Activated CD8-positive, alpha-beta T cell treated with anti-CD3 and anti-CD28 coated beads for 36 hours (primary cell): ENCODE data around the gene DHTKD1. TPM values are rescaled to one million over a fixed set of nuclear protein-coding genes. Genes with fewer than 3 reads are reported as not detected.

ENCODE experiments used
- ATAC-seq: fragments of 200-7000 bp; cut with Tn5 transposase; one replicate; pipeline ENCODE4 v1.10.0; 2021; ENCODE audit warnings: mild to moderate bottlenecking, moderate library complexity
- CTCF ChIA-PET: fragments of 350-600 bp; sonication (Branson Sonifier 250); formaldehyde crosslinking; loops from one replicate; lab custom pipeline; 2021; ENCODE audit warnings: antibody characterized with exemption; lab: Charles Lee
- POLR2A ChIA-PET: fragments of 350-600 bp; sonication (Branson Sonifier 250); formaldehyde crosslinking; loops from one replicate; lab custom pipeline; 2021; ENCODE audit warnings: antibody characterized with exemption; lab: Charles Lee
- DNase-seq: peaks from one replicate; pipeline ENCODE4 v3.0.0-alpha.2; 2020
- H3K27ac Mint-ChIP-seq: one replicate; pipeline ENCODE4 v1.8.0; 2021; ENCODE audit warnings: mild to moderate bottlenecking, mixed read lengths
- H3K27me3 Mint-ChIP-seq: one replicate; pipeline ENCODE4 v1.8.0; 2021; ENCODE audit warnings: mixed read lengths
- H3K36me3 Mint-ChIP-seq: one replicate; pipeline ENCODE4 v1.8.0; 2021; ENCODE audit warnings: low read depth, mixed read lengths
- H3K4me1 Mint-ChIP-seq: one replicate; pipeline ENCODE4 v1.8.0; 2021; ENCODE audit warnings: low read depth, mixed read lengths
- H3K4me3 Mint-ChIP-seq: one replicate; pipeline ENCODE4 v1.8.0; 2021; ENCODE audit warnings: mild to moderate bottlenecking, moderate library complexity, mixed read lengths
- H3K9me3 Mint-ChIP-seq: one replicate; pipeline ENCODE4 v1.8.0; 2021; ENCODE audit warnings: mixed read lengths
- CTCF ChIP-seq: fragments of 200-600 bp; IDR thresholded peaks from one replicate; pipeline ENCODE4 v1.8.0; 2022; ENCODE audit warnings: antibody characterized with exemption, mild to moderate bottlenecking
- intact Hi-C: fragments of 100-400 bp; cut with micrococcal nuclease; formaldehyde crosslinking; loops from one replicate; pipeline ENCODE4 v1.10.0; 2022
- total RNA-seq, 2 experiments: library from RNA; stranded (reverse); gene quantifications; one replicate each; pipeline ENCODE4 v1.2.3, GENCODE V29; 2021

Gene DHTKD1
- 10 to 100 TPM; 13.1 to 13.5 TPM for total RNA-seq

- peak; percentile 100 for ATAC-seq
- POLR2A ChIA-PET, result interaction anchor here (0.9 to 2.5 kb wide), 3 partner anchors 24 to 112 kb away, joined by 3 to 9 read pairs (median 4); partner anchors contain the start of gene UPF2
- Mint-ChIP-seq H3K27me3 (no peaks in the 10 kb centered on the region), H3K36me3 (no peaks in the 10 kb centered on the region), H3K27ac (peak within 1 kb of the TSS; percentile 92), H3K4me3 (peak within 1 kb of the TSS; percentile 81), H3K4me1 (peaks cover 17% of the 10 kb centered on the region), H3K9me3 (no peaks in the 10 kb centered on the region)
- intact Hi-C loops, result loop anchor here (2.0 kb wide), 1 partner anchor 60 kb away; the partner anchor contains the start of gene SEC61A2
- DNase-seq, result peak; percentile 99
- peak; percentile 59 for TF ChIP-seq CTCF
- CTCF ChIA-PET, result interaction anchor here (0.9 to 1.2 kb wide), 3 partner anchors 25 to 146 kb away, joined by 3 to 4 read pairs (median 3); no protein-coding TSS in a partner anchor
These were observed at the start of gene DHTKD1 for GRCh38 chr10:12068449-12069269. Gene DHTKD1 (plus strand): TSS chr10:12068954. CDS start chr10:12069034, 80 bp downstream.

- ChIA-PET POLR2A (no interaction called here), CTCF (no interaction called here)
- ATAC-seq, result no peak
- Mint-ChIP-seq H3K36me3 (peaks cover 2% of the 10 kb centered on the region), H3K9me3 (no peaks in the 10 kb centered on the region), H3K27me3 (no peaks in the 10 kb centered on the region), H3K4me3 (no peak overlapping the region), H3K4me1 (peaks cover 25% of the 10 kb centered on the region), H3K27ac (no peak overlapping the region)
- DNase-seq, result no peak
- TF ChIP-seq CTCF, result no peak
- intact Hi-C loops, result no loop called here
These were observed 49.3 kb upstream of the DHTKD1 start for GRCh38 chr10:12019283-12019971.

GRCh38 chr10:12020574-12020973, 48.2 kb upstream of the DHTKD1 start:
- ChIA-PET POLR2A (no interaction called here), CTCF (no interaction called here)
- intact Hi-C loops, result no loop called here
- H3K27ac Mint-ChIP-seq, result no peak overlapping the region
- no peaks in the 10 kb centered on the region for H3K9me3 Mint-ChIP-seq
- H3K27me3 Mint-ChIP-seq, result no peaks in the 10 kb centered on the region
- DNase-seq (no peak), ATAC-seq (no peak)
- no peak overlapping the region for H3K4me3 Mint-ChIP-seq
- peaks cover 5% of the 10 kb centered on the region for H3K36me3 Mint-ChIP-seq
- H3K4me1 Mint-ChIP-seq, result peaks cover 23% of the 10 kb centered on the region
- no peak for TF ChIP-seq CTCF

GRCh38 chr10:12022580-12023257, 46.0 kb upstream of the DHTKD1 start:
- Mint-ChIP-seq H3K4me1 (peaks cover 38% of the 10 kb centered on the region), H3K4me3 (no peak overlapping the region), H3K36me3 (peaks cover 14% of the 10 kb centered on the region), H3K27me3 (no peaks in the 10 kb centered on the region), H3K27ac (peak overlapping the region; percentile 75), H3K9me3 (no peaks in the 10 kb centered on the region)
- peak; percentile 51 for ATAC-seq
- TF ChIP-seq CTCF, result no peak
- POLR2A ChIA-PET, result no interaction called here
- intact Hi-C loops, result no loop called here
- CTCF ChIA-PET, result no interaction called here
- no peak for DNase-seq
